ENCODE results near the gene SELENOF. TPM values are rescaled to one million over a fixed set of nuclear protein-coding genes. Genes with fewer than 3 reads are reported as not detected.

Gene SELENOF
- total and polyA plus RNA-seq, 2 of the 13 experiments (the other 11 are each of a cell fraction or from before 2014, with no cell fraction given): 133 to 163 TPM

- no peak for TF ChIP-seq DDIT3 (CRISPR knock-in tag; IDR thresholded peaks at IDR 0.05)
- no peak for TF ChIP-seq THYN1 (CRISPR knock-in tag; IDR thresholded peaks at IDR 0.05; ENCODE audit: borderline replicate concordance, low read depth)
- TF ChIP-seq PBX2 (CRISPR knock-in tag; IDR thresholded peaks at IDR 0.05): no peak
- TF ChIP-seq USF2 (IDR thresholded peaks at IDR 0.05; ENCODE audit: low read depth, low read length): no peak
- no peak for TF ChIP-seq USF2 (CRISPR knock-in tag; IDR thresholded peaks at IDR 0.05; ENCODE audit: borderline replicate concordance)
- TF ChIP-seq NFATC3 (CRISPR knock-in tag; IDR thresholded peaks at IDR 0.05): no peak
- TF ChIP-seq ZNF414 (CRISPR knock-in tag; IDR thresholded peaks at IDR 0.05): no peak
- TF ChIP-seq MIER2 (CRISPR knock-in tag; IDR thresholded peaks at IDR 0.05): no peak
- no peak for TF ChIP-seq ZNF180 (CRISPR knock-in tag; IDR thresholded peaks at IDR 0.05; ENCODE audit: borderline replicate concordance, low read depth)
- TF ChIP-seq NPAS2 (CRISPR knock-in tag; IDR thresholded peaks at IDR 0.05; ENCODE audit: borderline replicate concordance): no peak
- no peak for TF ChIP-seq HNRNPH1 (optimal IDR thresholded peaks at IDR 0.05; ENCODE audit: low read depth, low read length)
- 0 out of 2 replicates have a peak, but pooled peaks have one; percentile 75 for TF ChIP-seq ZNF788 (CRISPR knock-in tag; IDR thresholded peaks at IDR 0.05; ENCODE audit: borderline replicate concordance)
- TF ChIP-seq ZNF512 (CRISPR knock-in tag; IDR thresholded peaks at IDR 0.05): no peak
- TF ChIP-seq PPARG (CRISPR knock-in tag; conservative IDR thresholded peaks at IDR 0.05): 0 out of 2 replicates have a peak, but pooled peaks have one; percentile 18
- no peak for TF ChIP-seq ZNF780A (CRISPR knock-in tag; IDR thresholded peaks at IDR 0.05)
- no peak; the same call in 1 of the 2 replicates for TF ChIP-seq ZNF878 (CRISPR knock-in tag; IDR thresholded peaks at IDR 0.05)
- no peak for TF ChIP-seq MZF1 (CRISPR knock-in tag; IDR thresholded peaks at IDR 0.05; ENCODE audit: borderline replicate concordance)
- no peak for TF ChIP-seq TOE1 (CRISPR knock-in tag; IDR thresholded peaks at IDR 0.05)
- no peak for TF ChIP-seq ZKSCAN1 (IDR thresholded peaks at IDR 0.05; ENCODE audit: low read length)
Measured at GRCh38 chr1:86913896-86914600, at the start of gene SELENOF (continued).
